Measurements from ENCODE around the gene SPI1.

SPI1 gene

GRCh38 chr11:47329987-47330931, 48.1 kb downstream of the SPI1 start (continued):
- TF ChIP-seq ZNF549 (tag by site-specific recombination; IDR thresholded peaks at IDR 0.05) (no peak), ZNF133 (tag by site-specific recombination; IDR thresholded peaks at IDR 0.05) (no peak), ZFP41 (tag by site-specific recombination; IDR thresholded peaks at IDR 0.05; ENCODE audit: borderline replicate concordance) (no peak), OVOL3 (tag by site-specific recombination; IDR thresholded peaks at IDR 0.05) (no peak), KLF10 (tag by site-specific recombination; IDR thresholded peaks at IDR 0.05) (no peak), ZNF501 (tag by site-specific recombination; IDR thresholded peaks at IDR 0.05) (no peak), ZNF19 (tag by site-specific recombination; IDR thresholded peaks at IDR 0.05; ENCODE audit: low read depth) (no peak), ZBTB11 (tag by site-specific recombination; conservative IDR thresholded peaks at IDR 0.05; ENCODE audit: low read depth) (no peak), ZFP69B (tag by site-specific recombination; IDR thresholded peaks at IDR 0.05) (no peak), MEIS1 (CRISPR knock-in tag; IDR thresholded peaks at IDR 0.05; ENCODE audit: borderline replicate concordance) (no peak), ZNF692 (tag by site-specific recombination; IDR thresholded peaks at IDR 0.05) (no peak), GLIS2 (tag by site-specific recombination; IDR thresholded peaks at IDR 0.05) (peak; percentile 25; the same call in 1 of the 2 replicates), ZNF623 (tag by site-specific recombination; IDR thresholded peaks at IDR 0.05) (no peak), ZNF2 (tag by site-specific recombination; IDR thresholded peaks at IDR 0.05) (no peak), GLIS1 (tag by site-specific recombination; IDR thresholded peaks at IDR 0.05) (peak; percentile 64), PRDM10 (tag by site-specific recombination; IDR thresholded peaks at IDR 0.05) (peak; percentile 45; the same call in 1 of the 2 replicates), ZNF354C (tag by site-specific recombination; IDR thresholded peaks at IDR 0.05; ENCODE audit: borderline replicate concordance, low read depth) (no peak), ZNF214 (tag by site-specific recombination; IDR thresholded peaks at IDR 0.05; ENCODE audit: borderline replicate concordance) (no peak)
- TF ChIP-seq, protein P1, sequence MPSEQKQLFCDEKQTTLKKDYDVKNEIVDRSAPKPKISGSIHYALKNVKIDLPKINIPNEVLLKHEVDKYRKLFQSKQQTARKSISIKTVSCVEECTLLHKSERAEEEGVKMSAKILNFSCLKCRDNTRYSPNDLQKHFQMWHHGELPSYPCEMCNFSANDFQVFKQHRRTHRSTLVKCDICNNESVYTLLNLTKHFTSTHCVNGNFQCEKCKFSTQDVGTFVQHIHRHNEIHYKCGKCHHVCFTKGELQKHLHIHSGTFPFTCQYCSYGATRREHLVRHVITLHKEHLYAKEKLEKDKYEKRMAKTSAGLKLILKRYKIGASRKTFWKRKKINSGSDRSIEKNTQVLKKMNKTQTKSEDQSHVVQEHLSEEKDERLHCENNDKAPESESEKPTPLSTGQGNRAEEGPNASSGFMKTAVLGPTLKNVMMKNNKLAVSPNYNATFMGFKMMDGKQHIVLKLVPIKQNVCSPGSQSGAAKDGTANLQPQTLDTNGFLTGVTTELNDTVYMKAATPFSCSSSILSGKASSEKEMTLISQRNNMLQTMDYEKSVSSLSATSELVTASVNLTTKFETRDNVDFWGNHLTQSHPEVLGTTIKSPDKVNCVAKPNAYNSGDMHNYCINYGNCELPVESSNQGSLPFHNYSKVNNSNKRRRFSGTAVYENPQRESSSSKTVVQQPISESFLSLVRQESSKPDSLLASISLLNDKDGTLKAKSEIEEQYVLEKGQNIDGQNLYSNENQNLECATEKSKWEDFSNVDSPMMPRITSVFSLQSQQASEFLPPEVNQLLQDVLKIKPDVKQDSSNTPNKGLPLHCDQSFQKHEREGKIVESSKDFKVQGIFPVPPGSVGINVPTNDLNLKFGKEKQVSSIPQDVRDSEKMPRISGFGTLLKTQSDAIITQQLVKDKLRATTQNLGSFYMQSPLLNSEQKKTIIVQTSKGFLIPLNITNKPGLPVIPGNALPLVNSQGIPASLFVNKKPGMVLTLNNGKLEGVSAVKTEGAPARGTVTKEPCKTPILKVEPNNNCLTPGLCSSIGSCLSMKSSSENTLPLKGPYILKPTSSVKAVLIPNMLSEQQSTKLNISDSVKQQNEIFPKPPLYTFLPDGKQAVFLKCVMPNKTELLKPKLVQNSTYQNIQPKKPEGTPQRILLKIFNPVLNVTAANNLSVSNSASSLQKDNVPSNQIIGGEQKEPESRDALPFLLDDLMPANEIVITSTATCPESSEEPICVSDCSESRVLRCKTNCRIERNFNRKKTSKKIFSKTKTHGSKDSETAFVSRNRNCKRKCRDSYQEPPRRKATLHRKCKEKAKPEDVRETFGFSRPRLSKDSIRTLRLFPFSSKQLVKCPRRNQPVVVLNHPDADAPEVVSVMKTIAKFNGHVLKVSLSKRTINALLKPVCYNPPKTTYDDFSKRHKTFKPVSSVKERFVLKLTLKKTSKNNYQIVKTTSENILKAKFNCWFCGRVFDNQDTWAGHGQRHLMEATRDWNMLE (tag by site-specific recombination; conservative IDR thresholded peaks at IDR 0.05; ENCODE audit: low read depth) = no peak
- TF ChIP-seq, protein P2, sequence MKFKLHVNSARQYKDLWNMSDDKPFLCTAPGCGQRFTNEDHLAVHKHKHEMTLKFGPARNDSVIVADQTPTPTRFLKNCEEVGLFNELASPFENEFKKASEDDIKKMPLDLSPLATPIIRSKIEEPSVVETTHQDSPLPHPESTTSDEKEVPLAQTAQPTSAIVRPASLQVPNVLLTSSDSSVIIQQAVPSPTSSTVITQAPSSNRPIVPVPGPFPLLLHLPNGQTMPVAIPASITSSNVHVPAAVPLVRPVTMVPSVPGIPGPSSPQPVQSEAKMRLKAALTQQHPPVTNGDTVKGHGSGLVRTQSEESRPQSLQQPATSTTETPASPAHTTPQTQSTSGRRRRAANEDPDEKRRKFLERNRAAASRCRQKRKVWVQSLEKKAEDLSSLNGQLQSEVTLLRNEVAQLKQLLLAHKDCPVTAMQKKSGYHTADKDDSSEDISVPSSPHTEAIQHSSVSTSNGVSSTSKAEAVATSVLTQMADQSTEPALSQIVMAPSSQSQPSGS (tag by site-specific recombination; IDR thresholded peaks at IDR 0.05; ENCODE audit: low read depth) = peak; percentile 64
- TF ChIP-seq, protein P3, sequence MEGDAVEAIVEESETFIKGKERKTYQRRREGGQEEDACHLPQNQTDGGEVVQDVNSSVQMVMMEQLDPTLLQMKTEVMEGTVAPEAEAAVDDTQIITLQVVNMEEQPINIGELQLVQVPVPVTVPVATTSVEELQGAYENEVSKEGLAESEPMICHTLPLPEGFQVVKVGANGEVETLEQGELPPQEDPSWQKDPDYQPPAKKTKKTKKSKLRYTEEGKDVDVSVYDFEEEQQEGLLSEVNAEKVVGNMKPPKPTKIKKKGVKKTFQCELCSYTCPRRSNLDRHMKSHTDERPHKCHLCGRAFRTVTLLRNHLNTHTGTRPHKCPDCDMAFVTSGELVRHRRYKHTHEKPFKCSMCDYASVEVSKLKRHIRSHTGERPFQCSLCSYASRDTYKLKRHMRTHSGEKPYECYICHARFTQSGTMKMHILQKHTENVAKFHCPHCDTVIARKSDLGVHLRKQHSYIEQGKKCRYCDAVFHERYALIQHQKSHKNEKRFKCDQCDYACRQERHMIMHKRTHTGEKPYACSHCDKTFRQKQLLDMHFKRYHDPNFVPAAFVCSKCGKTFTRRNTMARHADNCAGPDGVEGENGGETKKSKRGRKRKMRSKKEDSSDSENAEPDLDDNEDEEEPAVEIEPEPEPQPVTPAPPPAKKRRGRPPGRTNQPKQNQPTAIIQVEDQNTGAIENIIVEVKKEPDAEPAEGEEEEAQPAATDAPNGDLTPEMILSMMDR (tag by site-specific recombination; IDR thresholded peaks at IDR 0.05) = no peak

Data from HEK293 (cell line).